Measurements from ENCODE around the gene DHH.

GRCh38 chr12:49068879-49069506 lies 25.6 kb downstream of the DHH start:
- TF ChIP-seq, protein P1, sequence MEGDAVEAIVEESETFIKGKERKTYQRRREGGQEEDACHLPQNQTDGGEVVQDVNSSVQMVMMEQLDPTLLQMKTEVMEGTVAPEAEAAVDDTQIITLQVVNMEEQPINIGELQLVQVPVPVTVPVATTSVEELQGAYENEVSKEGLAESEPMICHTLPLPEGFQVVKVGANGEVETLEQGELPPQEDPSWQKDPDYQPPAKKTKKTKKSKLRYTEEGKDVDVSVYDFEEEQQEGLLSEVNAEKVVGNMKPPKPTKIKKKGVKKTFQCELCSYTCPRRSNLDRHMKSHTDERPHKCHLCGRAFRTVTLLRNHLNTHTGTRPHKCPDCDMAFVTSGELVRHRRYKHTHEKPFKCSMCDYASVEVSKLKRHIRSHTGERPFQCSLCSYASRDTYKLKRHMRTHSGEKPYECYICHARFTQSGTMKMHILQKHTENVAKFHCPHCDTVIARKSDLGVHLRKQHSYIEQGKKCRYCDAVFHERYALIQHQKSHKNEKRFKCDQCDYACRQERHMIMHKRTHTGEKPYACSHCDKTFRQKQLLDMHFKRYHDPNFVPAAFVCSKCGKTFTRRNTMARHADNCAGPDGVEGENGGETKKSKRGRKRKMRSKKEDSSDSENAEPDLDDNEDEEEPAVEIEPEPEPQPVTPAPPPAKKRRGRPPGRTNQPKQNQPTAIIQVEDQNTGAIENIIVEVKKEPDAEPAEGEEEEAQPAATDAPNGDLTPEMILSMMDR (IDR thresholded peaks at IDR 0.05; ENCODE audit: low read depth, low read length) = no peak
- TF ChIP-seq EZH2phosphoT487 (IDR thresholded peaks at IDR 0.05; ENCODE audit: low read depth) = no peak
